Panc1 (cell line): Measurements from ENCODE around the gene ZNF248.

ENCODE experiments used
- CTCF ChIP-seq: fragments of 450-650 bp; IDR thresholded peaks from 2 replicates; pipeline ENCODE4 v1.5.1; 2017; ENCODE audit warnings: mild to moderate bottlenecking
- POLR2AphosphoS5 ChIP-seq: IDR thresholded peaks from 2 replicates; pipeline ENCODE4 v1.6.1; 2012; ENCODE audit warnings: mild to moderate bottlenecking, low read depth, low read length, moderate library complexity
- REST ChIP-seq, 2 experiments: IDR thresholded peaks; 2 replicates each; pipeline ENCODE4 v1.6.1; 2011 to 2012; ENCODE audit warnings: low read depth in 2 of 2, control low read depth in 1 of 2, low read length in 1 of 2, mild to moderate bottlenecking in 1 of 2, moderate library complexity in 1 of 2; ENCODE audit not compliant: insufficient read depth in 1 of 2

- no peak for TF ChIP-seq POLR2AphosphoS5
- no peak for TF ChIP-seq CTCF
- no peak for TF ChIP-seq REST (IDR thresholded peaks at IDR 0.05; ENCODE audit: insufficient read depth in 1 of 2, low read depth in 2 of 2, low read length in 1 of 2)
Observed at GRCh38 chr10:37865957-37866803, 8.8 kb upstream of the ZNF248 start.
